HEK293 (cell line): ENCODE measurements around the gene PANK3.
A peak's percentile ranks its signal among the peaks of the same experiment; 100 is the strongest.

Experiments
- CTCF ChIA-PET: fragments of 350-600 bp; formaldehyde crosslinking; extraction: SDS; loops from one replicate; lab custom pipeline; 2021; ENCODE audit warnings: antibody characterized with exemption; lab: Yijun Ruan, JAX
- POLR2A ChIA-PET: fragments of 300-600 bp; formaldehyde crosslinking; extraction: SDS; loops from one replicate; lab custom pipeline; 2020; ENCODE audit warnings: antibody characterized with exemption, inconsistent platforms; lab: Yijun Ruan, JAX
- H3K27ac ChIP-seq: fragments of 200-500 bp; sonication (Bioruptor generic); 2 replicates; pipeline ENCODE4 v1.5.1; 2014; ENCODE audit warnings: low read depth, low read length, control low read depth, inconsistent platforms; ENCODE audit errors: extremely low read depth
- H3K36me3 ChIP-seq, 2 experiments: fragments of 200-500 bp in 1 of 2; sonication (Bioruptor generic) in 1 of 2; 1 replicate in 1 of 2; 2 replicates in 1 of 2; pipeline ENCODE4 v1.5.1; 2014 to 2017; ENCODE audit warnings: inconsistent platforms in 2 of 2, low read length in 2 of 2; ENCODE audit not compliant: control insufficient read depth in 2 of 2, insufficient read depth in 1 of 2
- H3K4me1 ChIP-seq: fragments of 200-500 bp; sonication (Bioruptor generic); 2 replicates; pipeline ENCODE4 v1.5.1; 2014; ENCODE audit warnings: mild to moderate bottlenecking, low read length, inconsistent platforms; ENCODE audit not compliant: control insufficient read depth, insufficient read depth
- H3K4me3 ChIP-seq: 2 replicates; pipeline ENCODE4 v1.5.1; 2011; ENCODE audit warnings: low read depth, mild to moderate bottlenecking, control low read depth, low read length, moderate library complexity
- H3K9me3 ChIP-seq: fragments of 200-500 bp; sonication (Bioruptor generic); 2 replicates; pipeline ENCODE4 v1.5.1; 2014; ENCODE audit warnings: low read depth, low read length, inconsistent platforms; ENCODE audit not compliant: control insufficient read depth, insufficient read depth
- KLF7 ChIP-seq: fragments of 450-650 bp; formaldehyde crosslinking; IDR thresholded peaks from 2 replicates; pipeline ENCODE4 v1.5.1; 2016; ENCODE audit warnings: missing biosample characterization, missing genetic modification characterization, borderline replicate concordance
- MEIS1 ChIP-seq: sonication (generic); formaldehyde crosslinking; IDR thresholded peaks from 2 replicates; pipeline ENCODE4 v1.8.1; 2022; ENCODE audit warnings: missing genetic modification reagents, mild to moderate bottlenecking, borderline replicate concordance
- SP3 ChIP-seq: fragments of 450-650 bp; formaldehyde crosslinking; IDR thresholded peaks from 2 replicates; pipeline ENCODE4 v1.5.1; 2016; ENCODE audit warnings: missing biosample characterization, missing genetic modification characterization
- ZNF202 ChIP-seq: fragments of 450-650 bp; formaldehyde crosslinking; IDR thresholded peaks from 2 replicates; pipeline ENCODE4 v1.5.1; 2016; ENCODE audit warnings: missing biosample characterization, missing genetic modification characterization, borderline replicate concordance
- ZNF214 ChIP-seq: fragments of 450-650 bp; formaldehyde crosslinking; IDR thresholded peaks from 2 replicates; pipeline ENCODE4 v1.5.1; 2017; ENCODE audit warnings: missing biosample characterization, mild to moderate bottlenecking, missing genetic modification characterization, borderline replicate concordance
- ZNF248 ChIP-seq: fragments of 450-650 bp; formaldehyde crosslinking; IDR thresholded peaks from 2 replicates; pipeline ENCODE4 v1.5.1; 2017; ENCODE audit warnings: missing biosample characterization, missing genetic modification characterization
- ZNF341 ChIP-seq: fragments of 450-650 bp; formaldehyde crosslinking; IDR thresholded peaks from 2 replicates; pipeline ENCODE4; 2016; ENCODE audit warnings: low read depth, missing biosample characterization, missing genetic modification characterization
- ZNF394 ChIP-seq: fragments of 450-650 bp; formaldehyde crosslinking; IDR thresholded peaks from 2 replicates; pipeline ENCODE4 v1.5.1; 2016; ENCODE audit warnings: missing biosample characterization, missing genetic modification characterization, mild to moderate bottlenecking, moderate library complexity, borderline replicate concordance
- ZNF510 ChIP-seq: fragments of 450-650 bp; formaldehyde crosslinking; IDR thresholded peaks from 2 replicates; pipeline ENCODE4 v1.5.1; 2018; ENCODE audit warnings: mild to moderate bottlenecking, missing genetic modification characterization, missing biosample characterization; ENCODE audit not compliant: insufficient replicate concordance
- ZNF514 ChIP-seq: fragments of 450-650 bp; formaldehyde crosslinking; IDR thresholded peaks from 2 replicates; pipeline ENCODE4 v1.5.1; 2016; ENCODE audit warnings: missing biosample characterization, missing genetic modification characterization
- ZNF521 ChIP-seq: fragments of 450-650 bp; formaldehyde crosslinking; IDR thresholded peaks from 2 replicates; pipeline ENCODE4 v1.5.1; 2017; ENCODE audit warnings: missing biosample characterization, mild to moderate bottlenecking, missing genetic modification characterization
- ZNF626 ChIP-seq: fragments of 450-650 bp; sonication (Bioruptor Pico); formaldehyde crosslinking; IDR thresholded peaks from 2 replicates; pipeline ENCODE4 v1.5.1; 2018; ENCODE audit warnings: missing biosample characterization, missing genetic modification characterization, inconsistent platforms
- TF ChIP-seq, protein P1 (sequence below): fragments of 450-650 bp; formaldehyde crosslinking; IDR thresholded peaks from 2 replicates; pipeline ENCODE4 v1.5.1; 2016; ENCODE audit warnings: missing biosample characterization, missing genetic modification characterization
- TF ChIP-seq, protein P2 (sequence below): fragments of 450-650 bp; formaldehyde crosslinking; IDR thresholded peaks from 2 replicates; pipeline ENCODE4 v1.5.1; 2016; ENCODE audit warnings: missing biosample characterization, missing genetic modification characterization
- TF ChIP-seq, protein P3 (sequence below): fragments of 450-650 bp; formaldehyde crosslinking; IDR thresholded peaks from 2 replicates; pipeline ENCODE4 v1.5.1; 2016; ENCODE audit warnings: missing biosample characterization, missing genetic modification characterization

The PANK3 gene

DNA sequence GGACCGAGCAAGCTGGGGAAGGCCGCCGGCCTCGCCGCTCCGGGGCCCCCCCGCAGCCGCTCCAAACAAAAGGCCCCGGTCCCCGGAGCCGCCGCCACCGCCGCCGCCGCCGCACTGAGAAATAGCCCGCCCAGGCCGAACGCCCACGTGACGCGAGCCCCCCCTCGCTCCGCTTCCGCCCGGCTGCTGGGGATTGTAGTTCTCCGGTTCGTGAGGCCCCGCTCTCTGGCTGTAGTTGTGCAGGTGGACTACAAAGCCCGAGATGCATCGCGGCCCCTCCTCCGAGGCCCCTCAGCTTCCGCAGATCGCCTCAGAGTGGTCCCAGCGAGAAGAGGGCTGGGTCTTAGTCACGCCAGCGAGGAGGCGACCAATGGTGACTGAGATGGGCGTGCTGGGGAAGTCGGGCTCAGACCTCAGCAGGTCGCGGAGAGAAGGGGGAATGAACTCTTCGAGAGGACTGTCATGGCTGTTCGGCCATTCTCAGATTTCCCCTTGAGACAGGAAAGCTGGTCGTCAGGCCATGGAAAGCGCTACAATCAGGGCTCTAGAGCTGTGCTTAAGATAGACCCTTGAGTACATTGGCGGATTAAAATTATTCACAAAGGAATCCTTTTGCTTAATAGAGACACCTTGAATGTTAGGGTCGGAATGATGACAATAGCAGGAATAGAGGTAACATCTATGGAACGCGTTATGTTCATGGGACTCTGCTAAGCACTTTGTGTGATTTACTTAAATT, 489 bp upstream of the PANK3 start (continued):
- TF ChIP-seq, protein P1, sequence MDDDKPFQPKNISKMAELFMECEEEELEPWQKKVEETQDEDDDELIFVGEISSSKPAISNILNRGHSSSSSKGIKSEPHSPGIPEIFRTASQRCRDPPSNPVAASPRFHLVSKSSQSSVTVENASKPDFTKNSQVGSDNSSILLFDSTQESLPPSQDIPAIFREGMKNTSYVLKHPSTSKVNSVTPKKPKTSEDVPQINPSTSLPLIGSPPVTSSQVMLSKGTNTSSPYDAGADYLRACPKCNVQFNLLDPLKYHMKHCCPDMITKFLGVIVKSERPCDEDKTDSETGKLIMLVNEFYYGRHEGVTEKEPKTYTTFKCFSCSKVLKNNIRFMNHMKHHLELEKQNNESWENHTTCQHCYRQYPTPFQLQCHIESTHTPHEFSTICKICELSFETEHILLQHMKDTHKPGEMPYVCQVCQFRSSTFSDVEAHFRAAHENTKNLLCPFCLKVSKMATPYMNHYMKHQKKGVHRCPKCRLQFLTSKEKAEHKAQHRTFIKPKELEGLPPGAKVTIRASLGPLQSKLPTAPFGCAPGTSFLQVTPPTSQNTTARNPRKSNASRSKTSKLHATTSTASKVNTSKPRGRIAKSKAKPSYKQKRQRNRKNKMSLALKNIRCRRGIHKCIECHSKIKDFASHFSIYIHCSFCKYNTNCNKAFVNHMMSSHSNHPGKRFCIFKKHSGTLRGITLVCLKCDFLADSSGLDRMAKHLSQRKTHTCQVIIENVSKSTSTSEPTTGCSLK, result no peak
- TF ChIP-seq, protein P2, sequence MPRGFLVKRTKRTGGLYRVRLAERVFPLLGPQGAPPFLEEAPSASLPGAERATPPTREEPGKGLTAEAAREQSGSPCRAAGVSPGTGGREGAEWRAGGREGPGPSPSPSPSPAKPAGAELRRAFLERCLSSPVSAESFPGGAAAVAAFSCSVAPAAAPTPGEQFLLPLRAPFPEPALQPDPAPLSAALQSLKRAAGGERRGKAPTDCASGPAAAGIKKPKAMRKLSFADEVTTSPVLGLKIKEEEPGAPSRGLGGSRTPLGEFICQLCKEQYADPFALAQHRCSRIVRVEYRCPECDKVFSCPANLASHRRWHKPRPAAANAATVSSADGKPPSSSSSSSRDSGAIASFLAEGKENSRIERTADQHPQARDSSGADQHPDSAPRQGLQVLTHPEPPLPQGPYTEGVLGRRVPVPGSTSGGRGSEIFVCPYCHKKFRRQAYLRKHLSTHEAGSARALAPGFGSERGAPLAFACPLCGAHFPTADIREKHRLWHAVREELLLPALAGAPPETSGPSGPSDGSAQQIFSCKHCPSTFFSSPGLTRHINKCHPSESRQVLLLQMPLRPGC, result no peak
- no peak for TF ChIP-seq ZNF514
- TF ChIP-seq, all 188 proteins: peak for 34

DNA sequence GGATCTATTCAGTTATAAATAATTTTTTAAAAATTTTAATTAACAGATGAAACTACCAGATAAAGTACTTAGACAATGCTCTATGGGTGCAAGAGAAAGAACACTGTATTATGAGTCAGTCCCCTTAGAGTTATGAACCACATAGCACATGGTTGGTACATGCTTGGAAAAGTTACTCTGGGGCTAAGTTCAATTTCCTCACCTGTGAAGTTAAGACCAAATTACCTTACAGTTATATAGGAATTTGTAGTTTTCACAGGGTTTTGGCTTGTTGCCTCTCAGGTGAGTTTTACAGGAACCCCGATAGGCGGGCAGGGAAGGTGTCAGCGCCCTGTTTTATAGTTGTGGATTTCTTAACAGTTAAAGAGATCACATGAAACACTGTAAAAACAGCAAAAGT, 1.2 kb downstream of the PANK3 start:
- H3K4me1 ChIP-seq, result peaks cover 10% of the 10 kb centered on the region
- POLR2A ChIA-PET, result no interaction called here
- H3K36me3 ChIP-seq, result peaks cover 8 to 11% of the 10 kb centered on the region in 2 experiments; a peak in 2 of 3 replicates
- peak overlapping the region; percentile 66 for H3K4me3 ChIP-seq
- TF ChIP-seq ZNF248 (tag by site-specific recombination), result no peak
- TF ChIP-seq, protein P3, sequence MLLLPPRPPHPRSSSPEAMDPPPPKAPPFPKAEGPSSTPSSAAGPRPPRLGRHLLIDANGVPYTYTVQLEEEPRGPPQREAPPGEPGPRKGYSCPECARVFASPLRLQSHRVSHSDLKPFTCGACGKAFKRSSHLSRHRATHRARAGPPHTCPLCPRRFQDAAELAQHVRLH (tag by site-specific recombination), result no peak
- TF ChIP-seq ZNF214, result no peak
- no peak for TF ChIP-seq ZNF202
- no peak for TF ChIP-seq ZNF341 (tag by site-specific recombination)
- no peak for TF ChIP-seq ZNF521 (tag by site-specific recombination)
- TF ChIP-seq, protein P1, result no peak
- no peak for TF ChIP-seq SP3
- TF ChIP-seq KLF7 (tag by site-specific recombination), result no peak
- TF ChIP-seq ZNF510 (tag by site-specific recombination), result no peak
- TF ChIP-seq ZNF394 (tag by site-specific recombination), result no peak
- no peak for TF ChIP-seq MEIS1 (CRISPR knock-in tag)
- TF ChIP-seq ZNF626 (tag by site-specific recombination), result no peak
- no peaks in the 10 kb centered on the region for H3K9me3 ChIP-seq
- H3K27ac ChIP-seq, result no peak overlapping the region
- CTCF ChIA-PET, result no interaction called here
